ENCODE results near the gene PVALEF. TPM values are rescaled to one million over a fixed set of nuclear protein-coding genes. Genes with fewer than 3 reads are reported as not detected.
A peak's percentile ranks its signal among the peaks of the same experiment; 100 is the strongest.

Gene PVALEF
- total and polyA plus RNA-seq, 2 of the 13 experiments (the other 11 are each of a cell fraction or from before 2014, with no cell fraction given): 0.18 TPM

DNA sequence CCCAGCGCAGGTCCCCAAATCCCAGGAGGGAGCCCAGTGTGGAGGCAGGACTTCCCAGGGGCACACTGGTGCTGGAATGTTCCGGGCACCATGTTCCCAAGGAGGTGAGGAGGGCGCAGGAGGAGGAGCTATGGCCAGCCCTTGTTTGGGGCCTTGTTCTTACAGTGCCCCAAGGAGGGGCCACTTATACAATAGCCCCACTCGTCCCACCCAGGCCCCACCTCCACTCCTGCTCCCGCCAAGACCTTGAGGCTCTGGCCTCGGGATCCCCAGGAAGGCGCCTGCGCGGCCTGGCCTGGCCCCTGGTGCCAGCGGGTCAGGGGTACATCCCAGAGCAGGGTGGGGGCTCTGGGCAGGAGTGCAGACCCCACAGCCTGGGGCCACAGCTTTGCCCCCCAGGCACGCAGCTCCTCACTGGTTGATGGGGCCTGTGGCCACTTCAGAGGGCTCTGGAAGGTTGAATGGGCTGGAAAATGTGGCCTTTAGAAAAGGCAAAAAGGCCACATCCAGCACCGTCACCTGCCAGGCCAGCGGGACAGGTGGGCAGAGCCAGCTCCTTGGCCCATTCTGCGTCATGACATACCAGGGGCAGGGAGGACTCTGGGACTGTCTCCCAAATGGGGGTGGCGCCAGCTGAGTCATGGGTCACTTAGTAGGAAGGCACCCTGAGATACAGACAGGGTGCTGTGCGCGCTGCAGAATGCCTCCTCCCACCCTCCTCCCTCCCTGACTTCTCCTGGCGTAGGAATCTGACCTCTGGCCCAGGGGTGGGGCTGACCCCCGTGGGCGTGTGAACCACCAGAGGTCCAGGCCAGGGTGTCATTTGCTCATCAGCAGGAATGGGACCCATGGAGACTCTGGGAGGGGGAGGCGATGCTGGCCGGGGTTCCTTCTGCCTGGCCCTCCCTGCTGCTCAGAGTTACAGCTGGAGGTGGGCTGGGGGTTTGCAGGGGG is 32.3 kb upstream of the PVALEF start (continued):
- TF ChIP-seq ZNF556 (CRISPR knock-in tag; IDR thresholded peaks at IDR 0.05; ENCODE audit: borderline replicate concordance) (peak; percentile 29; the same call in 1 of the 2 replicates), MEF2D (CRISPR knock-in tag; IDR thresholded peaks at IDR 0.05) (0 out of 2 replicates have a peak, but pooled peaks have one; percentile 29), HNRNPUL1 (IDR thresholded peaks at IDR 0.05; ENCODE audit: low read depth, low read length) (no peak), ZC3H4 (CRISPR knock-in tag; IDR thresholded peaks at IDR 0.05; ENCODE audit: borderline replicate concordance) (no peak), TP53 (CRISPR knock-in tag; conservative IDR thresholded peaks at IDR 0.05) (no peak), KLF9 (CRISPR knock-in tag; IDR thresholded peaks at IDR 0.05; ENCODE audit: low read depth) (no peak), HMG20B (CRISPR knock-in tag; conservative IDR thresholded peaks at IDR 0.05) (no peak), ZNF460 (CRISPR knock-in tag; IDR thresholded peaks at IDR 0.05; ENCODE audit: borderline replicate concordance) (no peak), ZNF430 (CRISPR knock-in tag; IDR thresholded peaks at IDR 0.05) (peak; percentile 36; the same call in 1 of the 2 replicates), TBX2 (CRISPR knock-in tag; IDR thresholded peaks at IDR 0.05; ENCODE audit: borderline replicate concordance) (peak; percentile 65; the same call in 1 of the 2 replicates), DNMT3B (CRISPR knock-in tag; conservative IDR thresholded peaks at IDR 0.05) (no peak), ZNF441 (CRISPR knock-in tag; IDR thresholded peaks at IDR 0.05; ENCODE audit: borderline replicate concordance) (no peak), HINFP (CRISPR knock-in tag; IDR thresholded peaks at IDR 0.05; ENCODE audit: low read depth) (peak; percentile 51; the same call in 1 of the 2 replicates), NR2F2 (IDR thresholded peaks at IDR 0.05; ENCODE audit: borderline replicate concordance, low read depth) (peak; percentile 91; the same call in 1 of the 2 replicates), MTF2 (CRISPR knock-in tag; IDR thresholded peaks at IDR 0.05; ENCODE audit: borderline replicate concordance) (no peak), PRPF4 (IDR thresholded peaks at IDR 0.05; ENCODE audit: low read depth, low read length, poor library complexity, severe bottlenecking) (no peak), REL (CRISPR knock-in tag; conservative IDR thresholded peaks at IDR 0.05) (no peak), ARNTL (CRISPR knock-in tag; IDR thresholded peaks at IDR 0.05) (0 out of 2 replicates have a peak, but pooled peaks have one; percentile 43), FOXP1 (IDR thresholded peaks at IDR 0.05) (no peak), FOXP1 (CRISPR knock-in tag; IDR thresholded peaks at IDR 0.05) (no peak), RFX5 (IDR thresholded peaks at IDR 0.05; ENCODE audit: low read depth, low read length) (no peak), SIN3B (IDR thresholded peaks at IDR 0.05; ENCODE audit: low read length) (no peak), ZNF672 (CRISPR knock-in tag; IDR thresholded peaks at IDR 0.05) (no peak), MATR3 (CRISPR knock-in tag; IDR thresholded peaks at IDR 0.05) (no peak)
- TF ChIP-seq, protein P1, sequence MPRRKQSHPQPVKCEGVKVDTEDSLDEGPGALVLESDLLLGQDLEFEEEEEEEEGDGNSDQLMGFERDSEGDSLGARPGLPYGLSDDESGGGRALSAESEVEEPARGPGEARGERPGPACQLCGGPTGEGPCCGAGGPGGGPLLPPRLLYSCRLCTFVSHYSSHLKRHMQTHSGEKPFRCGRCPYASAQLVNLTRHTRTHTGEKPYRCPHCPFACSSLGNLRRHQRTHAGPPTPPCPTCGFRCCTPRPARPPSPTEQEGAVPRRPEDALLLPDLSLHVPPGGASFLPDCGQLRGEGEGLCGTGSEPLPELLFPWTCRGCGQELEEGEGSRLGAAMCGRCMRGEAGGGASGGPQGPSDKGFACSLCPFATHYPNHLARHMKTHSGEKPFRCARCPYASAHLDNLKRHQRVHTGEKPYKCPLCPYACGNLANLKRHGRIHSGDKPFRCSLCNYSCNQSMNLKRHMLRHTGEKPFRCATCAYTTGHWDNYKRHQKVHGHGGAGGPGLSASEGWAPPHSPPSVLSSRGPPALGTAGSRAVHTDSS (CRISPR knock-in tag; conservative IDR thresholded peaks at IDR 0.05): no peak
- TF ChIP-seq, protein P2, sequence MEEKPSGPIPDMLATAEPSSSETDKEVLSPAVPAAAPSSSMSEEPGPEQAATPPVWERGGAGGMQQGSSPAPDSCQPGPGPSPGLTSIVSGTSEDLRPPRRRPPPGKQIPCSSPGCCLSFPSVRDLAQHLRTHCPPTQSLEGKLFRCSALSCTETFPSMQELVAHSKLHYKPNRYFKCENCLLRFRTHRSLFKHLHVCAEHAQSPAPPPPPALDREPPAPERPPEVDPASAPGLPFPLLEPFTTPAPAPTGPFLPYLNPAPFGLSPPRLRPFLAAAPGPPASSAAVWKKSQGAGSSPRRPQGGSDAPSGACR (CRISPR knock-in tag; IDR thresholded peaks at IDR 0.05): no peak
- TF ChIP-seq, protein P3, sequence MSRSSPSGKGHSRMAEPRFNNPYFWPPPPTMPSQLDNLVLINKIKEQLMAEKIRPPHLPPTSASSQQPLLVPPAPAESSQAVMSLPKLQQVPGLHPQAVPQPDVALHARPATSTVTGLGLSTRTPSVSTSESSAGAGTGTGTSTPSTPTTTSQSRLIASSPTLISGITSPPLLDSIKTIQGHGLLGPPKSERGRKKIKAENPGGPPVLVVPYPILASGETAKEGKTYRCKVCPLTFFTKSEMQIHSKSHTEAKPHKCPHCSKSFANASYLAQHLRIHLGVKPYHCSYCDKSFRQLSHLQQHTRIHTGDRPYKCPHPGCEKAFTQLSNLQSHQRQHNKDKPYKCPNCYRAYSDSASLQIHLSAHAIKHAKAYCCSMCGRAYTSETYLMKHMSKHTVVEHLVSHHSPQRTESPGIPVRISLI (CRISPR knock-in tag; IDR thresholded peaks at IDR 0.05; ENCODE audit: borderline replicate concordance): no peak
